ENCODE data around the gene FBXL19. TPM values are rescaled to one million over a fixed set of nuclear protein-coding genes. Genes with fewer than 3 reads are reported as not detected.

The FBXL19 gene
- total and polyA plus RNA-seq, 2 of the 8 experiments (the other 6 are each of a cell fraction or from before 2014, with no cell fraction given), result 47.2 to 72.2 TPM

DNA sequence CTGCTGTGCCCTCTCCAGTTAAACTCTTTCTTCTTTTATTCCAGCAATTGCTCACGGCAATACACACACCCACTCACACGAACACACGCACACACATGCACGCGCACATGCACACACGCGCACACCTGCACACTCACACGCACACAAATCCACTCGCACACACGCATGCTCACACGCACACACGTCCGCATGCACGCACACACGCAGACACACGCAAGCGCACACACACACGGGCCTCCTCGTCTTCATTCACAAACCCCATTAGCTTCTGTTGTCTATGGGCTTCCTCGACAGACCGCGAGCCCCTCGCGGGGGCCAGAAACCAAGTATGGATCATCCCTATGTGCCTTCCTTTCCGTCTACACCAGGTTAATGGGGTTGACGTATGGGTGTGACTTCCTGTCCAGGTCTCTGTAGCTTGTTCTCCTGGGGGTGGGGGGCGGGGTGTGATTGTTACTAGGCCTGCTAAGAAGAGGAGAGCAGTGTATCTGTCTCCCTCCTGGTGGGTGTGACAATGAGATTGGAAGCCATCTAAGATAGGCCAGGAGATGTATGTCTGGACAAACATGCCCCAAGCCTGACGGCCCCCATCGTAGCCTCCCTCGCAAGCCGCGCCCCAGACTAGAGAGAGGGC lies 27.6 kb upstream of the FBXL19 start:
- H3K56ac ChIP-seq (replicated peaks; ENCODE audit: insufficient read length, low read depth, low read length), result no peak overlapping the region
- H2BK12ac ChIP-seq (ENCODE audit: low read depth, low read length), result peak overlapping the region; percentile 100
- H3K79me2 ChIP-seq (ENCODE audit: control insufficient read depth in 1 of 2, insufficient read depth in 2 of 2, low read length in 2 of 2), result no peaks in the 10 kb centered on the region
- H3K4me3 ChIP-seq (ENCODE audit: extremely low read depth in 1 of 4, insufficient read depth in 2 of 4, low read depth in 3 of 4, low read length in 4 of 4), result peak overlapping the region; percentile 53 to 79 (median 68); a peak in 6 of 8 replicates
- 0 out of 2 replicates have a peak overlapping the region, but pooled peaks have one; percentile 26 for H3K27ac ChIP-seq (ENCODE audit: low read depth, low read length)
- H2BK120ac ChIP-seq (replicated peaks; ENCODE audit: low read depth, low read length), result no peak overlapping the region
- peak overlapping the region in 2 of 4 experiments; percentile 5 to 34; a peak in 2 of 7 replicates for H3K9ac ChIP-seq (replicated peaks in 1 of 4; ENCODE audit: extremely low read depth in 1 of 4, low read depth in 3 of 4, low read length in 3 of 4)
- peak overlapping the region; percentile 100; the same call in 1 of the 2 replicates for H2BK15ac ChIP-seq (ENCODE audit: low read length)
- peak overlapping the region; percentile 91 for H2BK5ac ChIP-seq (ENCODE audit: low read depth, low read length)
- H4K91ac ChIP-seq (replicated peaks; ENCODE audit: insufficient read length, low read length), result peak overlapping the region; percentile 98
- FAIRE-seq (no peak), DNase-seq (ENCODE audit: low read depth in 1 of 2, low spot score in 2 of 2) (no peak)
- peak overlapping the region; percentile 69 to 86 for H3K4me2 ChIP-seq (ENCODE audit: insufficient read depth in 1 of 2, low read depth in 2 of 2, low read length in 2 of 2)
- H2BK20ac ChIP-seq (ENCODE audit: low read length), result peak overlapping the region; percentile 67; the same call in 1 of the 2 replicates
- H3K36me3 ChIP-seq (ENCODE audit: control insufficient read depth in 2 of 4, insufficient read depth in 4 of 4, low read length in 3 of 4), result no peaks in the 10 kb centered on the region
- no peak overlapping the region for H3K14ac ChIP-seq (ENCODE audit: insufficient read length)
- peak overlapping the region; percentile 97; the same call in 1 of the 2 replicates for H2AK5ac ChIP-seq (ENCODE audit: low read depth, low read length)
- peaks cover 0 to 4% of the 10 kb centered on the region in 2 experiments for H4K20me1 ChIP-seq (replicated peaks in 1 of 2; ENCODE audit: control insufficient read depth in 1 of 2, insufficient read depth in 2 of 2, low read length in 2 of 2)
- peaks cover 15% of the 10 kb centered on the region for H3K23me2 ChIP-seq (ENCODE audit: low read depth, low read length)
- peak overlapping the region; percentile 34; the same call in 1 of the 2 replicates for H3K18ac ChIP-seq (ENCODE audit: extremely low read depth, low read length)
- CTCF ChIA-PET (ENCODE audit: partially characterized antibody), result interaction anchor here (0.6 to 4.1 kb wide), 10 partner anchors 9 to 109 kb away, joined by 3 to 25 read pairs (median 4); partner anchors contain the start of gene ZNF629
- peaks cover 0 to 17% (median 7%) of the 10 kb centered on the region in 4 experiments; a peak in 5 of 7 replicates for H3K27me3 ChIP-seq (replicated peaks in 1 of 4; ENCODE audit: control insufficient read depth in 3 of 4, extremely low read depth in 1 of 4, insufficient read depth in 3 of 4, low read length in 3 of 4)
- H3K9me3 ChIP-seq (ENCODE audit: insufficient read depth in 2 of 2, low read depth in 1 of 2, low read length in 1 of 2), result no peaks in the 10 kb centered on the region
- H4K8ac ChIP-seq (ENCODE audit: extremely low read depth, insufficient read depth, low read length), result no peak overlapping the region; the same call in 1 of the 2 replicates
- TF ChIP-seq NRF1 (IDR thresholded peaks at IDR 0.05; ENCODE audit: low read depth, low read length) (no peak), SIN3A (conservative IDR thresholded peaks at IDR 0.05 in 1 of 2, IDR thresholded peaks at IDR 0.05 in 1 of 2; ENCODE audit: low read depth in 1 of 2, low read length in 2 of 2) (0 out of 4 replicates have a peak, but pooled peaks of 1 of the 2 experiments have one; percentile 5), SAP30 (IDR thresholded peaks at IDR 0.05; ENCODE audit: insufficient read depth, insufficient replicate concordance, low read length) (peak; percentile 32)
- peaks cover 4 to 13% (median 12%) of the 10 kb centered on the region in 4 experiments for H3K4me1 ChIP-seq (replicated peaks in 1 of 4; ENCODE audit: control insufficient read depth in 3 of 4, insufficient read depth in 4 of 4, low read length in 3 of 4)
- peak overlapping the region; percentile 94 for H3K4ac ChIP-seq (replicated peaks; ENCODE audit: insufficient read length, low read depth, low read length)
- H2AFZ ChIP-seq (ENCODE audit: low read length), result no peak overlapping the region; the same call in 1 of the 2 replicates
- H4K5ac ChIP-seq (ENCODE audit: insufficient read length, low read depth, low read length), result no peak overlapping the region
- POLR2A ChIA-PET (ENCODE audit: partially characterized antibody), result interaction anchor here (0.6 to 2.1 kb wide), 10 partner anchors 14 to 237 kb away, joined by 3 to 15 read pairs (median 4); partner anchors contain the start of genes FBRS and FBXL19
- H3K23ac ChIP-seq (ENCODE audit: insufficient read length), result no peak overlapping the region
- WGBS, 2 experiments (ENCODE audit: extremely low coverage in 1 of 2, insufficient coverage in 1 of 2, insufficient read length in 1 of 2, insufficient replicate concordance in 2 of 2, low coverage in 1 of 2, low lambda C conversion rate in 2 of 2, missing lambda C conversion rate in 1 of 2), result 71% methylated on average over 31 of the region's 32 CpGs; no CpG with 5 or more reads in 1 of the 2 experiments
- H3K79me1 ChIP-seq (ENCODE audit: low read depth, low read length), result no peaks in the 10 kb centered on the region
